GM21390 (cell line): ENCODE measurements around the gene PRSS3.
A peak's percentile ranks its signal among the peaks of the same experiment; 100 is the strongest.
"Not testable (repeated sequence)": the region's sequence is repeated elsewhere in the genome, so short reads cannot be mapped to it uniquely, and the experiment has no call there.

ENCODE experiments used
- ATAC-seq: cut with Tn5 transposase; IDR thresholded peaks from one replicate; pipeline ENCODE4 v1.9.1; 2021; ENCODE audit not compliant: unreplicated experiment

Gene PRSS3

DNA sequence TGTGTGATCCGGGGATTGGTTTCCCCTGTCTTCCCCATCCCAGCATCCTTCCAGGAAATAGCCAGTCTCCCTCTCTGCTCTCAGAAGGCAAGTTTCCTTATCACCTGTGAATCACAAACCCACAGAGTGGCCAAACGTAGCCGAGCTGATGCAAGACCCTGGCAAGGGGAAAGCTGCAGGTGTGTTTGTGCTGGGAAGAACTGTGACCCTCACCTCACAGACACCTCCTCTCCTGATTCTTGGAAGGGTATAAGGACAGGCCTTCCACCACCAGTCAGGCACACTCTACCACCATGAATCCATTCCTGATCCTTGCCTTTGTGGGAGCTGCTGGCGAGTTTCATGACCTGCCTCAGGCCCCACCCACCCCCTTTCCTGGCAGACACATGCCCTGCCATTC lies at the start of gene PRSS3:
TSS of gene PRSS3 (plus strand) at position 281 of the 400 bp plus-strand sequence. CDS start at position 294, 13 bp downstream.
- no peak for ATAC-seq

- ATAC-seq, result no peak
Observed at GRCh38 chr9:33748633-33749304, 46.6 kb upstream of the PRSS3 start.

DNA sequence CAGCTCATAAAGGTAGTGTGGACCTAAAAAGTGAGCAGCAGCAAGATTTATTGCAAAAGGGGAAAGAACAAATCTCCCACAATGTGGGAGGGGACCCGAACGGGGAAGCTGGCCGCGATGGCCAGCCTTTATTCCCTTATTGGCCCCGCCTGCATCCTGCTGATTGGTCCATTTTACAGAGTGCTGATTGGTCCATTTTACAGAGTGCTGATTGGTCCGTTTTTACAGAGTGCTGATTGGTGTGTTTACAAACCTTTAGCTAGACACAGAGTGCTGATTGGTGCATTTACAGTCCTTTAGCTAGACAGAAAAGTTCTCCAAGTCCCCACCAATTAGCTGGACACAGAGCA lies 46.1 kb upstream of the PRSS3 start:
- not testable (repeated sequence) for ATAC-seq

GRCh38 chr9:33750307-33750838 lies 45.0 kb upstream of the PRSS3 start:
- ATAC-seq, result no peak

DNA sequence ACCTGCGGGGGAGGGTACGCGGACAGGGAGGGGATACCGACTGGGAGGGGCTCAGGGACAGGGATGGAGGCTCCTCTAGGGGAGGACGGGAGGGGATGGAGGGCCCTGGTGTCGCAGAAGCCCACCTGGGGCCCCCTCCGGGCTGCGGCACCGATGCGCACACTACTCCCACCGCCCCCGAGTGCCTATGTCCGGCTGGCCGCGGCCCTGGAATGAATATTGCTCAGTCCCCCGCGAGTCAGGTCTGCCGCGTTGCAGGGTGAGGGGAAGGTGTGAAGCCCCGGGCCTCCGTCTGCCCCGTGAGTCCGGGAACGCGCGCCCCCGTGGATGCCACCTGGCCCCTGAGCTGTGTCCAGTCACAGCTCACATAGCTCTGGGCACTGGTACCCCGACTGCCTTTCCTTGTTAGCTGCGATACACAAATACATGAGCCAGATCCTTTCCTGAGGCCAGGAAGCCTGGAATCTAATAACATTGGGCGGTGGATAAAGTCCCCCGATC lies 44.5 kb upstream of the PRSS3 start:
- no peak for ATAC-seq

DNA sequence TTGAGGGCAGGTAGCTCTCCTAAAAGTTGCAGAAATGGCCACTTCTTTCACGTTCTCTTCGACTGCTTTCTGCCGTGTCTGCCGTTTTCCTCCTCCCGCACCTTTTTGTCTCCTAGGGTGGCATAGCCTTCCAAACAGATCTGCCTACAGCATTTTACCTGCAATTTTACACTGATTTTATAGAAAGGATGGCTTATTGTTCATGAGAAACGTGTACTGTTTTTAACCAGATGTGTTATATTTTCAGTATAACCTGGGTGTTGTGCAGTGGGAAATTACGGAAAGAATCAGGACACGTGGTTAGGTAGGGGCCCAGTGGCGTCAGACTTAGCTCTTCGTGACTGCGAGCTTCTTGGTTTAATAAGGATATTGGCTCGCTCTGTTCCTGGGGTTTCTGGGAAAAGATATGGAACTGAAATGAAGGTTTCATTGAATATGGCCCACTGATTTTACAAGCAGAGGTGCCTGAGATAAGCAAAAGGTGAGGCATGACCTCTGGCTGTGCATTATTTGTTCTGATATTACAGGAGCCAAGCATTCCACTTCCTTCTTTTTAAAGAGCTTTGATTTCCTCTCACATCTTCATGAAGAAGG lies 43.7 kb upstream of the PRSS3 start:
- no peak for ATAC-seq

GRCh38 chr9:33752130-33752637 lies 43.2 kb upstream of the PRSS3 start:
- ATAC-seq, result no peak

DNA sequence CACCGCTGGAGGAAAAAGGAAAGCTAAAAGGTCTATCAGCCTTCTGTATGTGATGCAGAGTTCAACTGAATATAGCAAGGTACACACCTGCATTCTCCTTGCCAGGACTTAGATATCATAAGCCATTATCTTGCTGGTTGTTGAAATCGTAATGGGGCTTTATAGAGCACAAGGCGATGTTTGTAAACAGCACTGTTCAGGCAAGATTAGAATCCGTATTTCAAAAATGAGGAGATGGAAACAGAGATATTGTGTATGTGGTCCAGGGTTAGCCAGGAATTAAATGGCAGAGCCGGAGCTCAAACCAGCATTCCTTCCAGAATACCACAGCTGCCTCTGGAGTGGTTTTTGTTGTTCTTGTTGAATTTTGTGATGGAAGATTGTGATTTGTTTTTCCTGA lies 42.6 kb upstream of the PRSS3 start:
- ATAC-seq, result not testable (repeated sequence)

DNA sequence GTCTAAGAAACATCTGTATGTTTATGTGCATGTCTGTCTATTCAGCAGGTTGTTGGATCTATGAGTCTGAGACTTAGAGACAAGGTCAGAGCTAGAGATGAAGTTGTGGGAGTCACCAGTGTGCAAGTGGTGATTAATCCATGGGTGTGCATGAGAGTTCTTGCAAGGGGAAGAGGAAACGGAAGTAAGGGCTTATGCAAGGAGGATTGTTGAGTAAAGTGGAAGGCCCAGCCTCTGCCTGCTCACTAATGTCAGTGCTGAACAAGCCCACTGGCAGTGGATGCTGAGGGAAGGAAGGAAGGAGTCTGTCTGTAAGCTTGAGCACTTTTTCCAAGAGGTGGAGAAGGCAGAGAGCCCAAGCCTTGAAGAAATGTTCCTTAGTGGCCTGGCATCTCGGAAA lies 35.7 kb upstream of the PRSS3 start:
- not testable (repeated sequence) for ATAC-seq

- no peak for ATAC-seq
Observed at GRCh38 chr9:33762343-33762742, 33.0 kb upstream of the PRSS3 start.

- not testable (repeated sequence) for ATAC-seq
Observed at GRCh38 chr9:33763709-33764108, 31.7 kb upstream of the PRSS3 start.

GRCh38 chr9:33765411-33765810 lies 29.9 kb upstream of the PRSS3 start:
- no peak for ATAC-seq

DNA sequence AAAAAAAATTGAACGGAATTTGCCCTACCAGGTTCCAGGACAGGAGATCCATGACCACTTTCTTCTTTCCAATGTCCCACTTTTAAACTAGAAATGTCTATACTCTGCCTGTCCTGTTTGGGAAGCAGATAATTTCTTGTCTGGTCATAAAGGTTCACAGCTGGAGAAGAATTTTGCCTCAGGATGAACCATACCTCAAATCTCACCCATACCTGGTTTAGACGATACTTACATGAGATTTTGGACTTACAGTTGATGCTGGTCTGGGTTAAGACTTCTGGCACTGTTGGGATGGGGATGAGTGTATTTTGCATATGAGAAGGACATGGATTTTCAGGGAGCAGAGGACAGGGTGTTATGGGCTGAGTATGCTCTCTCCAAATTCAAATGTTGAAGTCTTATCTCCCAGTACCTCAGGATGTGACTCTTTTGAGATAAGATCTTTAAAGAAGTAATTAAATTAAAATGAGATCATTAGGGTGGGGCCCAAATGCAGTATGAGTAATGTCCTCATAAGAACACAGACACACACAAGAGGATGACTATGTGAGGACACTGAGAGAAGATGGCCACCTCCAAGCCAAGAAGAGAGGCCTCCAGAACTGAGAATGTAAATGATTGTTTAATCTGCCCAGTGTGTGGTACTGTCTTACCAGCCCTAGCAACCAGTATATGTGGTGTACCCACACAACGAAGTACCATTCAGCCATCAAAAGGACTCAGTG lies 25.0 kb upstream of the PRSS3 start:
- ATAC-seq, result not testable (repeated sequence)

DNA sequence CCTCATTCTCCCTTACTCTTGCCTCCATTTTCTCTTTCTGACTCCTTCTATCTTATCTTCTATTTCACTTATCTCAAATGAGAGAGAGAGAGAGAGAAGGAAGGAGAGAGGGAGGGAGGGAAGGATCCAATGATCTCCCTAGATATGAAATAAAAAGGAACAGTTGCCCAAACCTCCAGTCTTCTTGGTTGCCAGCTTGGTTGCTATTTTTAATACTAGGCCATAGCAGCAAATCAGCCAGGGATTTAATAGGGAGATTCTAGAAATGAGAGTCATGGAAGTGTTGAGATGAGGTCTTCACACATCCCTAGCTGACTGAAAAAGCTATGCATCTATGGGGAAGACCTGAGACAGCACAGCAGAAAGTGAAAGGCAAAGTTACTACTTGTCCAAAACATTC lies 22.2 kb upstream of the PRSS3 start:
- ATAC-seq, result not testable (repeated sequence)

DNA sequence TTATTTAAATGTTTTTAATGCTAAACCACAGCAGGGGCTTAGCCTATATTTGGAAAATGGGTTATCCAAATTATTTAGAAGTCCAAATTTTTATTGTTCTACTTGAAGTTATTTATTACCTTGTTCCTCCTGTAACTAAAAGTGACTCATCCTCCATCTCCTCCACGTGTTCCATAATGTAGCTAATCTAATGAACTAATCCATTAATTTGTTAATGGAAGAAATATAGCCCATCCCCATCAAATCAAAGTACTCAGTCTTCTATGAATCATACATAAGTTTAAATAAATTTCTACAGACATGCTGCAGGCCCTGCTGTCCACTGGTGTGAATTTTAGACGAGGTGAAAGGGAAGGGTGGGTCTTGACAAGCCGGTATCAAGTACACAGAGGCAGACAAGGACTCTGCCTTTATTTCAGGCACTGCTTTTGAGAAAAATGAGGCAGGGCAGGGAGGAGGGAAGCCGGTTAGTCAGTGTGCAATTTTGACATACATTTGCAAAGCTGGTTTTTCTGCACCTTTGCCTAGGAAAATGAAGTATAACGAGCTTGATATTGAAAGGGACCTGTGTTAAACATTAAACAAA lies 21.2 kb upstream of the PRSS3 start:
- ATAC-seq, result not testable (repeated sequence)

- ATAC-seq, result no peak
Observed at GRCh38 chr9:33776578-33776977, 18.8 kb upstream of the PRSS3 start.

DNA sequence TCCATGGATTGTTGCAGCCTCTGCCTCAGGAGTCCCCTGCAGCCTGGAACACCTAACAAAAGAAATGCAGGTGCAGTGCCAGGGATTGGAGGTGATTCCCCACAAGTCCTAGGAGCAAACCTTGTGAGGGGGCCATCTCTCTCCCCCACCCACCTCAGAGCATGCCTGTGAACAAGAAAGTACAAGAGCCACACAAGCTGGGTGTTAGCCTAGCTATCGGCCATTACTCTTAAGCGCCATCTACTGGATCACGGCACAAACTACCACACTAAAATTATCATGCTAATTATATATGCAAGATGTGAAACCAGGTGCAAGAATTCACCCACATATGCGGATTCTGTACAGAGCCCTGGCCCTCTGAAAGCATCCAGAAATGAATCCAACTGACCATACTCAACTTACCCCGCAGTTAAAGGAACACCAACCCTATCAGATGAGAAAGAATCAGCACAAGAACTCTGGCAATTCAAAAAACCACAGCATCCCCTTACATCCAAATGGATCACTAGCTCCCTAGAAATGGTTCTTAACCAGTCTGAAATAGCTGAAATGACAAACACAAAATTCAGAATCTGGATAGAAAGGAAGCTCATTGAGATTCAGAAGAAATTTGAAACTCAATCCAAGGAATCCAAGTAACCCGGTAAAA lies 16.5 kb upstream of the PRSS3 start:
- ATAC-seq, result peak; percentile 72

GRCh38 chr9:33780276-33780675 lies 15.1 kb upstream of the PRSS3 start:
- no peak for ATAC-seq

- ATAC-seq, result no peak
Observed at GRCh38 chr9:33781736-33782135, 13.6 kb upstream of the PRSS3 start.

- no peak for ATAC-seq
Observed at GRCh38 chr9:33782395-33783152, 12.8 kb upstream of the PRSS3 start.
